Activated naive CD8-positive, alpha-beta T cell treated with anti-CD3 and anti-CD28 coated beads for 36 hours (primary cell): ENCODE measurements around the gene DEPDC4. TPM values are rescaled to one million over a fixed set of nuclear protein-coding genes. Genes with fewer than 3 reads are reported as not detected.
"Not testable (repeated sequence)": the region's sequence is repeated elsewhere in the genome, so short reads cannot be mapped to it uniquely, and the experiment has no call there.

Experiments used
- DNase-seq: peaks from one replicate; pipeline ENCODE4 v3.0.0; 2021
- H3K27ac Mint-ChIP-seq: one replicate; pipeline ENCODE4 v1.8.0; 2022; ENCODE audit warnings: mild to moderate bottlenecking, moderate library complexity, mixed read lengths
- H3K27me3 Mint-ChIP-seq: one replicate; pipeline ENCODE4 v1.8.0; 2022; ENCODE audit warnings: mild to moderate bottlenecking, mixed read lengths
- H3K36me3 Mint-ChIP-seq: one replicate; pipeline ENCODE4 v1.8.0; 2021; ENCODE audit warnings: mild to moderate bottlenecking, mixed read lengths
- H3K4me1 Mint-ChIP-seq: one replicate; pipeline ENCODE4 v1.8.0; 2021; ENCODE audit warnings: mixed read lengths
- H3K4me3 Mint-ChIP-seq: one replicate; pipeline ENCODE4 v1.8.0; 2022; ENCODE audit warnings: mild to moderate bottlenecking, moderate library complexity, mixed read lengths
- H3K9me3 Mint-ChIP-seq: one replicate; pipeline ENCODE4 v1.8.0; 2022; ENCODE audit warnings: mixed read lengths
- total RNA-seq, 2 experiments: library from RNA; stranded (reverse); gene quantifications; one replicate each; pipeline ENCODE4 v1.2.3, GENCODE V29; 2021

DEPDC4 gene
- total RNA-seq = 1 to 10 TPM; 2.4 to 2.8 TPM

- no peaks in the 10 kb centered on the region for H3K9me3 Mint-ChIP-seq
- peak within 1 kb of the TSS; percentile 99 for H3K27ac Mint-ChIP-seq
Observed at GRCh38 chr12:100266835-100267602, at the start of gene DEPDC4, which contains the start of gene SCYL2. Gene DEPDC4 (minus strand): TSS chr12:100267079. CDS start chr12:100267076, 3 bp downstream. Gene SCYL2 (plus strand): TSS chr12:100267177. CDS start chr12:100282971, 15,794 bp downstream.

DNA sequence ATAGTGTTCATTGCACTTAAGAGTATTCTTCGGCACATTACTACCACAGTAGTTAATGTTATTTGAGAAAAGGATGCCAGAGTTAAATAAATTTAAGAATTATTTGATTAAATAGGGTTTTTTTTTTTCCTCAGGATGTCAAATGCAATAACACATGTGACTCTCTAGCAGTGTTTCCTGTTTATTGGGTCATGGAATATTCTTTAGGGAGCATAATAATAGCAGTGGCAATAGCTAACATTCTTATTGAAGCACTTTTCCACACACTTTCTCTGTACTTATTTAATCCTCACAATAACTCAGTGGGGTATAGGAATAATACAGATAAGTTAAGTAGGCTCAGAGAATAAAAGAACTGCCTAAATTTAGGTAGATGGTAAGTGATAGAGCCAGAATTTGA lies 44.4 kb upstream of the DEPDC4 start:
- H3K27ac Mint-ChIP-seq = no peak overlapping the region
- no peak for DNase-seq
- peaks cover 3% of the 10 kb centered on the region for H3K9me3 Mint-ChIP-seq
- H3K4me1 Mint-ChIP-seq = no peaks in the 10 kb centered on the region
- peaks cover 19% of the 10 kb centered on the region for H3K36me3 Mint-ChIP-seq
- no peak overlapping the region for H3K4me3 Mint-ChIP-seq
- H3K27me3 Mint-ChIP-seq = no peaks in the 10 kb centered on the region

More at GRCh38 chr12:100266835-100267602, at the start of gene DEPDC4, which contains the start of gene SCYL2:
- Mint-ChIP-seq H3K4me3 (peak within 1 kb of the TSS; percentile 96), H3K27me3 (no peaks in the 10 kb centered on the region), H3K36me3 (peaks cover 4% of the 10 kb centered on the region), H3K4me1 (peaks cover 27% of the 10 kb centered on the region)
- peak; percentile 91 for DNase-seq

DNA sequence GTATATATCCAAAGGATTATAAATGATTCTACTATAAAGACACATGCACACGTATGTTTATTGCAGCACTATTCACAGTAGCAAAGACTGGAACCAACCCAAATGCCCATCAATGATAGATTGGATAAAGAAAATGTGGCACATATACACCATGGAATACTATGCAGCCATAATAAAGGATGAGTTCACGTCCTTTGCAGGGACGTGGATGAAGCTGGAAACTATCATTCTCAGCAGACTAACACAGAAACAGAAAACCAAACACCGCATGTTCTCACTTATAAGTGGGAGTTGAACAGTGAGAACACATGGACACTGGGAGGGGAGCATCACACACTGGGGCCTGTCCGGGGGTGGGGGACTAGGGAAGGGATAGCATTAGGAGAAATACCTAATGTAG lies 41.3 kb upstream of the DEPDC4 start:
- not testable (repeated sequence) for H3K27me3 Mint-ChIP-seq, H3K4me3 Mint-ChIP-seq, H3K27ac Mint-ChIP-seq, DNase-seq, H3K4me1 Mint-ChIP-seq
- peaks cover 47% of the 10 kb centered on the region for H3K36me3 Mint-ChIP-seq
- peaks cover 12% of the 10 kb centered on the region for H3K9me3 Mint-ChIP-seq

GRCh38 chr12:100304334-100304733 lies 37.5 kb upstream of the DEPDC4 start:
- Mint-ChIP-seq H3K9me3 (peaks cover 18% of the 10 kb centered on the region), H3K36me3 (peaks cover 76% of the 10 kb centered on the region)
- not testable (repeated sequence) for H3K4me3 Mint-ChIP-seq, H3K27me3 Mint-ChIP-seq, H3K27ac Mint-ChIP-seq, H3K4me1 Mint-ChIP-seq, DNase-seq

- Mint-ChIP-seq H3K27me3 (no peaks in the 10 kb centered on the region), H3K4me3 (no peak overlapping the region), H3K4me1 (no peaks in the 10 kb centered on the region), H3K9me3 (peaks cover 18% of the 10 kb centered on the region), H3K36me3 (peaks cover 77% of the 10 kb centered on the region), H3K27ac (no peak overlapping the region)
- no peak for DNase-seq
Observed at GRCh38 chr12:100303831-100304230, 37.0 kb upstream of the DEPDC4 start.

DNA sequence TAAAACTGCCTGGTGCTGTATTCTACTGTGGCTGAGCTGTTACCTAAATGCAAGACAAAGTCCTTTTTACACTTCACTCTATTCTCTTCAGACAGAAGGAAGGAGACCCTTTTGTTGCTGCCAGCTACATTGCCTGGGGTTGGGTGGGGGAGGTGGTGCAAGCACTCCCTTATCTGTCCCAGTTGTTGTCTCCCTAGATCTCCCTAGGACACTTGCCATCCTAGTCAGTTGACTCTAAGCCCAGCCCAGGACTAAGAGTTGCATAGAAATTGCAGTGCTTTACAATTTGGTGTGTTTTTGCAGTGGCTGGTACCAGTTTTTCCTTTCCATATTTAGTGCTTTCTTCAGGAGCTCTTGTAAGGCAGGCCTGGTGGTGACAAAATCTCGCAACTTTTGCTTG lies 35.2 kb upstream of the DEPDC4 start:
- Mint-ChIP-seq H3K27me3 (no peaks in the 10 kb centered on the region), H3K4me1 (no peaks in the 10 kb centered on the region), H3K9me3 (peaks cover 18% of the 10 kb centered on the region), H3K4me3 (no peak overlapping the region), H3K27ac (no peak overlapping the region), H3K36me3 (peaks cover 79% of the 10 kb centered on the region)
- no peak for DNase-seq

DNA sequence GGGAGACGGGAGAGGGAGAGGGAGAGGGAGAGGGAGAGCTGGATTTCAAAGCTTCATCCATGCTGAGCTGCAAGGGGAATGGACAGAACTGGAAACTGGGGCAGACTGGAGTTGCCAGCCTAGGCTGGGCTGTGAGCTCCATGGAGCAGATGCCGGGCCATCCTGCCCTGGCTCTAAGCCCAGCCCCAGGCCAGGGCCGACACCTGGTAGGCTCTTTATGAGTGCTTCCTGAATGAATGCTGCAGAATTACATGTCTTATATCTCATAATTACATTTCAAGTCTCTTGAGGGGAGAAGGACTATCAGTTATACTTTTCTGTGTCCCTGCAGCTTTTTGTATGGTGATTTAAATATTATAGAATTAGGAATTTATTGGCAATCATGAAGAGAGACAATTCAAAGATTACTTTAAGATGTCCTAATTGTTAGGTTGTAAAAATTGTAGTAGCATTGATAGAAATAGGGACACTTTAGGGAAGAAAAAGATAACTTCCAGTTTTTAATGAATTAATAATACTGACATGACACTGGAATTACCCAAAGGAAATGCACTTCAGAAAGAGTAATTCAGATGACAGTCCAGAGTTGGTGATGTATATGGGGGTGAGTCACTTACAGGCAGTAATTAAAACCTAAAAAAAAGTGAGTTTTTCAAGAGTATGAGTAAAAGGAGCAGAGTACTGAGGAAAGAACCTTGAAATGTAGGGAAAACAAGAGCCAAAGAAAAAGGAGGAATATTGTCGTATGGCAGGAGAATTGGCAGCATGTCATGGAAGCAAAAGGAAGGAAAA lies 29.1 kb upstream of the DEPDC4 start:
- H3K27ac Mint-ChIP-seq = no peak overlapping the region
- H3K4me3 Mint-ChIP-seq = no peak overlapping the region

GRCh38 chr12:100294366-100294765 lies 27.5 kb upstream of the DEPDC4 start:
- not testable (repeated sequence) for DNase-seq, H3K4me3 Mint-ChIP-seq, H3K9me3 Mint-ChIP-seq, H3K27ac Mint-ChIP-seq, H3K27me3 Mint-ChIP-seq, H3K4me1 Mint-ChIP-seq
- peaks cover 26% of the 10 kb centered on the region for H3K36me3 Mint-ChIP-seq

More for the DNA sequence above, 29.1 kb upstream of the DEPDC4 start:
- Mint-ChIP-seq H3K9me3 (peaks cover 5% of the 10 kb centered on the region), H3K4me1 (no peaks in the 10 kb centered on the region), H3K36me3 (peaks cover 40% of the 10 kb centered on the region), H3K27me3 (no peaks in the 10 kb centered on the region)
- DNase-seq = no peak

GRCh38 chr12:100293017-100293416 lies 26.1 kb upstream of the DEPDC4 start:
- H3K4me1 Mint-ChIP-seq = no peaks in the 10 kb centered on the region
- H3K27ac Mint-ChIP-seq = no peak overlapping the region
- DNase-seq = no peak
- no peaks in the 10 kb centered on the region for H3K27me3 Mint-ChIP-seq
- H3K9me3 Mint-ChIP-seq = no peaks in the 10 kb centered on the region
- H3K4me3 Mint-ChIP-seq = no peak overlapping the region
- H3K36me3 Mint-ChIP-seq = peaks cover 15% of the 10 kb centered on the region

GRCh38 chr12:100290016-100290415 lies 23.1 kb upstream of the DEPDC4 start:
- no peaks in the 10 kb centered on the region for H3K4me1 Mint-ChIP-seq
- no peak overlapping the region for H3K4me3 Mint-ChIP-seq
- DNase-seq = no peak
- H3K36me3 Mint-ChIP-seq = peaks cover 8% of the 10 kb centered on the region
- no peak overlapping the region for H3K27ac Mint-ChIP-seq
- H3K9me3 Mint-ChIP-seq = no peaks in the 10 kb centered on the region
- no peaks in the 10 kb centered on the region for H3K27me3 Mint-ChIP-seq

- Mint-ChIP-seq H3K27me3 (no peaks in the 10 kb centered on the region), H3K27ac (no peak overlapping the region)
- no peak for DNase-seq
Observed at GRCh38 chr12:100289038-100289437, 22.2 kb upstream of the DEPDC4 start.

GRCh38 chr12:100284556-100284955 lies 17.7 kb upstream of the DEPDC4 start:
- not testable (repeated sequence) for H3K36me3 Mint-ChIP-seq, DNase-seq, H3K27me3 Mint-ChIP-seq, H3K9me3 Mint-ChIP-seq, H3K4me1 Mint-ChIP-seq, H3K4me3 Mint-ChIP-seq, H3K27ac Mint-ChIP-seq

More at GRCh38 chr12:100289038-100289437, 22.2 kb upstream of the DEPDC4 start:
- Mint-ChIP-seq H3K9me3 (no peaks in the 10 kb centered on the region), H3K36me3 (peaks cover 8% of the 10 kb centered on the region), H3K4me1 (no peaks in the 10 kb centered on the region), H3K4me3 (no peak overlapping the region)

DNA sequence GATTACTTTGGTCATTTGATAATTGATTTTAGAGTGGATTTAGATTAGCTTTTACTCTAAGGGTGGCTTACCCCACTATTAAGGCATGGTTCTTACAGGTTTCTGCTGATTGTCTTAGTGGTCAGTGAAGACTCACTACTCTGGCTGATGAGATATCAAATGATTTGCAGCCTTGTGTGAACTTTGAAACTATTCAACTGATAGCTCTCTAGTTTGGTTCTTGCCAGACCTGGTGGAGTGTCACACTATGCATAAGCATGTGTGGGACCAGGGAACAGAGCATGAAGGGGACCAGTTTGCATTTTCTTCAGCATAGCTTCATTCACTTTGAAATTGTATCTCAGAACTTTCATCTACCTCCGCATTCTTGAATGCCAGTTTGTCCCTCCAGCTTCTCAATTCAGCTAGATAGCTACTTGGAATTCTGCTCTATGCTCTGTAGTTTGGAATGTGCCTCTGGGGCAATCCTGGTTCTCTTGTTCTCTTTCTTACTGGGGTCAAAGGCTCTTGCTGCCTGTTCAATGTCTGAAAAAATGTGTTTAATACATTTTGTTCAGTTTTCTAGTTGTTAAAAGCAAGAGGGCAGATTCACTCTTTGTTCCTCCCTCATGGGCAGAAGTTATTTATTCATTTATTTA lies 12.8 kb upstream of the DEPDC4 start:
- H3K9me3 Mint-ChIP-seq = no peaks in the 10 kb centered on the region
- H3K36me3 Mint-ChIP-seq = peaks cover 12% of the 10 kb centered on the region
- no peak overlapping the region for H3K27ac Mint-ChIP-seq
- no peak overlapping the region for H3K4me3 Mint-ChIP-seq
- no peaks in the 10 kb centered on the region for H3K27me3 Mint-ChIP-seq
- no peak for DNase-seq
- peaks cover 20% of the 10 kb centered on the region for H3K4me1 Mint-ChIP-seq

DNA sequence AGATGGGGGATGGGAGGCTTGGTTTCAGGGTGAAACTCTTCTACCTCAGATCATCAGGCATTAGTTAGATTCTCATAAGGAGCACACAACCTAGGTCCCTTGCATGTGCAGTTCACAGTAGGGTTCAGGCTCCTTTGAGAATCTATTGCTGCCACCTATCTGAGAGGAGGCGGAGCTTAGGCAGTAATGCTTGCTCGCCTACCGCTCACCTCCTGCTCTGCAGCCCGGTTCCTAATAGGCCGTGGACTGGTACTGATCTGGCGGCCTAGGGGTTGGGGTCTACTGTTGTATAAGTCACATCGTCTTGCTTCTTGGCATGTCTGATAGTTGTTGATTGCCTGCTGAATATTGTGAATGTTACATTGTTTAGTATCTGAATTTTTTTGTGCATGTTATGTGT lies 12.3 kb upstream of the DEPDC4 start:
- no peaks in the 10 kb centered on the region for H3K27me3 Mint-ChIP-seq
- no peaks in the 10 kb centered on the region for H3K9me3 Mint-ChIP-seq
- peaks cover 26% of the 10 kb centered on the region for H3K4me1 Mint-ChIP-seq
- peaks cover 12% of the 10 kb centered on the region for H3K36me3 Mint-ChIP-seq
- H3K27ac Mint-ChIP-seq = no peak overlapping the region
- H3K4me3 Mint-ChIP-seq = no peak overlapping the region
- no peak for DNase-seq

- H3K4me3 Mint-ChIP-seq = no peak overlapping the region
- peaks cover 52% of the 10 kb centered on the region for H3K4me1 Mint-ChIP-seq
- H3K27ac Mint-ChIP-seq = no peak overlapping the region
- DNase-seq = no peak
- peaks cover 16% of the 10 kb centered on the region for H3K36me3 Mint-ChIP-seq
- no peaks in the 10 kb centered on the region for H3K27me3 Mint-ChIP-seq
- H3K9me3 Mint-ChIP-seq = no peaks in the 10 kb centered on the region
Observed at GRCh38 chr12:100274291-100274690, 7.4 kb upstream of the DEPDC4 start.
